Raji (cell line): ENCODE measurements around the gene RIT2.

Experiments used
- POLR2A ChIP-seq: IDR thresholded peaks from 2 replicates; pipeline ENCODE4 v1.6.1; 2011; ENCODE audit warnings: low read depth, low read length, control low read depth; ENCODE audit not compliant: insufficient read depth

RIT2 gene

DNA sequence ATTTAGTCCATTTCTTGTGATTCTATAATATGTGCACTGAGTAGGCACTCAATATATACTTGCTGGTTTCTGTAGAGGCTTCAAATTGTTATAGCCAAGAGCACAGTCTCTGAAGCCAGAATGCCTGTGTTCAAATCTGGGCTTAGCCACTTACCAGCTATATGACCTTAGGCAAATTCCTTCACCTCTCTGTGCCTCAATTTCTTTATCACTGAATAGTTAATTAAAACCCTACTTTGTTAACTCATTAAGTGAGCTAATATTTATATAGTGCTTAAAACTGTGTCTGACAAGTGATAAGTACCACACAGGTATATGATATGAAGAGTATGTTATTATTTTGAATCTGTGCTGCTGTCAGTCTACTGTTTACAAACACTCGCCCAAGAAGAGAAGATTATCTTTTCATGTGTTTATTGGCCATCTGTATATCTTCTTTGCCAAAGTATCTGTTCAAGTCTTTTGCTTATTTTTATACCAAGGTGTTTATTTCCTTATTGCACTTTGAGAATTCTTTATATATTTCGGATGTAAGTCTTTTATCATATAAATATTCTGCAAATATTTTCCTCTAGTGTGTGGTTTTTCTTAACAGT is 1.3 kb upstream of the RIT2 start:
- TF ChIP-seq POLR2A = no peak

- TF ChIP-seq POLR2A = no peak
Measured at GRCh38 chr18:43113220-43113895, 2.1 kb downstream of the RIT2 start.

DNA sequence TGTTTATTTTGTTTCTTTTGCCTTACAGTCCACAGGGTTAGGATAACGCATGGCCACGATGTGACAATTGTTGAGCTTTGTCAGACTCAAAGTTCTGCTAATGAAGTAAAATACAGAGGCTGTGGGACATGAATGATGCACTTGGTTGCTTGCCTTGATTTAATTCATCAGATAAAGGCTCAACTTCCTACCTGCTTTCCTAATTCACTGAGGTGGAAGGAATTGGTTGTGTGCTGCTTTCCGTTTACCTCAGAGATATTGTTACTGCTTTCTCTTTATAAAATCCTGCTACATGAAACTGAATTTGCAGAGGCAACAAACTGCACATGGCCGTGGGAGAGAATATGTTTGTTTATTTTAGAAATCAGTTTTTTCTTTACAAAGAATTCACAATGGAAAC is 6.6 kb downstream of the RIT2 start:
- no peak for TF ChIP-seq POLR2A

DNA sequence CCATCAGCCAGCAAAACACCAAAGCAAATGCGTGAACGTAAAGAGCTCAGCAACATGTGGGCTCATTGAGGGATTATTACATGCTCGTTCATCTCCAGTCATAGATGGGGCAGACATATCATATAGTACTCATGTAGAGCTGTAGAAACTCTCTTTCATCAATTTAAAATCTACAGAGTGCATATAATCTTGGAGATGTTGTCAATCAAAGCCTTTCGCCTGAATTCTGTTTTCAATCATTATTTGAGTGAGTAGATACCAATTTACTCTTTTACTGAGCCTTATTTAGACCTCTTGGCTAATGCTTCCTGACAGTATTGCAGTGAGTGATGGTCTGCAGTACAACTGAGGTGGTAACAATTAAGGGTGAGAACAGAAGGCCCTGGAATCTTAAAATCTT is 7.0 kb downstream of the RIT2 start:
- no peak for TF ChIP-seq POLR2A

GRCh38 chr18:43093646-43094045 is 21.8 kb downstream of the RIT2 start:
- TF ChIP-seq POLR2A = no peak

GRCh38 chr18:43092539-43092938 is 22.9 kb downstream of the RIT2 start:
- no peak for TF ChIP-seq POLR2A

DNA sequence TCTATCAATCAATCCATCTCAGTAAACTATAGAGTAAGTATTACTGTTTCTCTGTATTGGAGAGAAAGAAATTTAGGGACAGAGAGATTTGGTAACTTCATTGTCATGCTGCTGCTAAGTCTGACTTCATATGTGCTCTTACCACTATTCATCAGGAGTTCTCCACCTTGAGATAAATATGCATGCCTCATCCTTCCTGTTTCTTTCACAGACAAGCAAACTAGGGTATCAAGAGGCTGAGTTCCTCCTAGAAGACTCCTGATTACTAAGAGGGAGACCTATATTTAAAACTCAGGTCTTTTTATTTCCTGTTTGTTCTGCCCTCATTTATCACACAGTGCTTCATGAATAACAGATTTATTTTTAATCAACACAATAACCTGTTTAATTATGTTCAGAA is 34.1 kb downstream of the RIT2 start:
- no peak for TF ChIP-seq POLR2A

GRCh38 chr18:43080671-43081070 is 34.8 kb downstream of the RIT2 start:
- no peak for TF ChIP-seq POLR2A

DNA sequence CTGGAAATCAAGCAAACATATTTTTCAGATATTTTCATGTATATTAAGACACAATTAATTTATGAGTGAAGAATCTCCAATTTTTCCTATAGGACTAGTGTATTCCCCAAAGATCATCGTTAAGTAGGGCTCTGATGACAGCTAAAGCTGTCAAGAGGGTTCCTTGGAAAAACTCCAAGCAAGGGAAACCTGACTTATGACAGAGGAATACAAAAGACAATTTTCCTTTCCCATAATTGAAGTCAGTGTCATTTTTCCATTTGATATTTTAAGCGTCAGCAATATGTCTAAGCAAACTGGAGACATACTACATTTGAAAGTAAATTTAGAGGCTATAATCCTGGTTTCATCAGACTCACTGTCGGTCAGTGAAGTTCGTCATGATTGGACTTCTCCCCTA is 36.1 kb downstream of the RIT2 start:
- no peak for TF ChIP-seq POLR2A

DNA sequence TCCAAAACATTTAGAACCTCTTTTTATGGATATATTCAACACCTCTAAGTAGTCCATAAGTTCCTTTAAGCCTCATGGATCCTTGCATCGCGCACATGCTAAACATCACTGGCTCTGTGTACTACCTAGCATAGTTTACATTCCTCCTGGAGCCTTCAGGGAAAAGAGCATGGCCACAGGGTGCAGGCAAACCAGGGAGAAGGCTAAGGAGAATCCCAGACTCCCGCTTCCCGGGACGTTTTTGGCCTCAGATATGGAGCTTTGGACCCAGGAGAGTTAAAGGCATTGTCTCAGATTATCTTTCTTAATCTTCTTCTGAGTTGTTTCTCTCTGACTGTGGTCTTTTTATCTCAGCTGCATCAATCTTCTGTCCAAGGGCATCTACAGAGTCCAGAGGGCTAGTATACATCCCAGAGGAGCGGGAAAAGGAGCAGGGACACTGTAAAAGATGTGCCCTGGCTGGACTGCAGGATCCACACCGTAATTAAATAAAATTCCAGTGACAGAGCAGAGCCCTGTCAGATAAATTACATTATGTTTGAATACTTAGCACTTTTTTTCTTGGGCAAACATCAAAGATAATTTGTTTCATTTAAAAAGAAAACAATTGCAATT is 36.9 kb downstream of the RIT2 start:
- TF ChIP-seq POLR2A = no peak

- no peak for TF ChIP-seq POLR2A
Measured at GRCh38 chr18:43077510-43078308, 37.8 kb downstream of the RIT2 start.

GRCh38 chr18:43073771-43074170 is 41.7 kb downstream of the RIT2 start:
- TF ChIP-seq POLR2A = no peak

DNA sequence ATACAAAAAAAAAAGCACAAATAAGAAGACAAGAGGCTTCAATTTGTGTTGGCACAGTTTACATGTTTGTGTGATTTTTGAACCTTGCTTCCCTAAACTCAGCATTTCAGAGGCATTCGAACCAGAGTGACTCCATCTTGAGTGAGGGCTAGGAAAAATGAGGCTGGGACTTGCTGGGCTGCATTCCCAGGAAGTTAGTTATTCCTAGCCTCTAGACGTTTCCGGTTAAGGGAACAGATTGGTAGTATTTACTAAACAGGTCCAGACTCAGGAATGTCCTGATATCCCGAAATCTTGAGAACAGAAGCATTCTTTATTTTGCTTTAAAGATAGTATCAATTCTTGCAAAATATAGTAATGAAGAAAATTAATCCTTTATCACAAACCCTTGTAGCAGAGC is 46.7 kb downstream of the RIT2 start:
- no peak for TF ChIP-seq POLR2A

- TF ChIP-seq POLR2A = no peak
Measured at GRCh38 chr18:43067570-43067969, 47.9 kb downstream of the RIT2 start.

- TF ChIP-seq POLR2A = no peak
Measured at GRCh38 chr18:43061816-43062215, 53.7 kb downstream of the RIT2 start.

- TF ChIP-seq POLR2A = no peak
Measured at GRCh38 chr18:43061318-43061717, 54.2 kb downstream of the RIT2 start.
